Fibroblast of villous mesenchyme (primary cell): ENCODE results near the gene RALGPS1. TPM values are rescaled to one million over a fixed set of nuclear protein-coding genes. Genes with fewer than 3 reads are reported as not detected.

Source experiments
- DNase-seq: peaks from one replicate; pipeline ENCODE4 v3.0.0-alpha.2; 2010; ENCODE audit warnings: low read depth
- H3K4me3 ChIP-seq: 2 replicates; pipeline ENCODE4 v1.5.1; 2011; ENCODE audit warnings: low read depth, mild to moderate bottlenecking, low read length
- total RNA-seq: library from RNA; depleted of rRNA; stranded (reverse); fragments of >200 nt; gene quantifications from 2 replicates; pipeline ENCODE4 v1.2.3, GENCODE V29; 2012
- TF ChIP-seq, protein P1 (sequence below): IDR thresholded peaks from 2 replicates; pipeline ENCODE4 v1.5.1; 2012; ENCODE audit warnings: low read depth, mild to moderate bottlenecking, low read length; ENCODE audit not compliant: insufficient read depth

Gene RALGPS1
- total RNA-seq, 1 donor = 2.6 TPM

DNA sequence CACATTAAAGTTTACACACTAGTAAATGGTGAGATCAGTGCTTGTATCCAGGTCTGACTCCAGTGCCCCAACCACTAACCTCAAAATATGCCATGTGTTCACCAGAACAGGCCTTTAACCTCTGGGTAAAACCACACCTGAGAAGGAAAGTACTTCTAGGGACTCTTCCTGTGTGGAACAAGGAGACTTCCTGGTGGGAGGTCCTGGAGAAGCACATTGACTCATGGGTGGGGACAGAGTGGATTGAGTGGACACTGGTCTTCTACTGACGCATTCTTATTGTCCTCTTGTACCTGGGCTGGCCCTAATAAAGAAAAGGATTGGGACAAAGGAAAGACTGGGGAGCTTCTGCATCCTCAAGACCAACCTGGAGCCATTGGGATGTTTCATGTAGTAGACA lies 164.4 kb downstream of the RALGPS1 start:
- H3K4me3 ChIP-seq = no peak overlapping the region
- DNase-seq = no peak
- TF ChIP-seq, protein P1, sequence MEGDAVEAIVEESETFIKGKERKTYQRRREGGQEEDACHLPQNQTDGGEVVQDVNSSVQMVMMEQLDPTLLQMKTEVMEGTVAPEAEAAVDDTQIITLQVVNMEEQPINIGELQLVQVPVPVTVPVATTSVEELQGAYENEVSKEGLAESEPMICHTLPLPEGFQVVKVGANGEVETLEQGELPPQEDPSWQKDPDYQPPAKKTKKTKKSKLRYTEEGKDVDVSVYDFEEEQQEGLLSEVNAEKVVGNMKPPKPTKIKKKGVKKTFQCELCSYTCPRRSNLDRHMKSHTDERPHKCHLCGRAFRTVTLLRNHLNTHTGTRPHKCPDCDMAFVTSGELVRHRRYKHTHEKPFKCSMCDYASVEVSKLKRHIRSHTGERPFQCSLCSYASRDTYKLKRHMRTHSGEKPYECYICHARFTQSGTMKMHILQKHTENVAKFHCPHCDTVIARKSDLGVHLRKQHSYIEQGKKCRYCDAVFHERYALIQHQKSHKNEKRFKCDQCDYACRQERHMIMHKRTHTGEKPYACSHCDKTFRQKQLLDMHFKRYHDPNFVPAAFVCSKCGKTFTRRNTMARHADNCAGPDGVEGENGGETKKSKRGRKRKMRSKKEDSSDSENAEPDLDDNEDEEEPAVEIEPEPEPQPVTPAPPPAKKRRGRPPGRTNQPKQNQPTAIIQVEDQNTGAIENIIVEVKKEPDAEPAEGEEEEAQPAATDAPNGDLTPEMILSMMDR = no peak

DNA sequence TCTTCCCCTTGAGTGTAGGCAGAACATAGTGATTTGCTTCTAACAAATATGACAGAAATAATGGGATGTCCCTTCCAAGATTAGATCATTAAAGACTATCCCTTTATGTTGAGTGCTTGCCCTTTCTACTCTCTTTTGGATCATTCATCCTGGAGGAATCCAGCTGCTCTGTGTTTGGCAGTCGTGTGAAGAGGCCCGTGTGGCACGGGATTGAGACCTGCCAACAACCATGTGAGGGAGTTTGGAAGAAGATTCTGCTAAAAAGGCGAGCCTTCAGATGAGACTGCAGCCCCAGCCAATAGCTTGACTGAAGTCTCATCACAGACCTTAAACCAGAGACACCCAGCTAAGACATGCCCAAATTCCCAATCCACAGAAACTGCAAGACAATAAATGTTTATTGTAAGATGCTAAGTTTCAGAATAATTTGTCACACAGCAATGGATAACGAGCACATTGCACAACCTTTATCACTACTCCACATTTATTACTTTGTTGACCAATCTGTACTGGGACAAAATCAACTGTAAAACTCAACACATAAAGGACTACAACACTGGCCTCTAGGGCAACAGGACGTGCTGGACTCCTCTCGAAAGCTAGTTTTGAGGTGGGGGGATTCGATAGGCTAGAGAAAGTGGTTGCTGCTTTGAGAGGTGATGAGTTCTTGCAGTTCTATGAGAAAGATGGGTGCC lies 165.0 kb downstream of the RALGPS1 start:
- DNase-seq = peak; percentile 48
- H3K4me3 ChIP-seq = no peak overlapping the region
- TF ChIP-seq, protein P1 = no peak

DNA sequence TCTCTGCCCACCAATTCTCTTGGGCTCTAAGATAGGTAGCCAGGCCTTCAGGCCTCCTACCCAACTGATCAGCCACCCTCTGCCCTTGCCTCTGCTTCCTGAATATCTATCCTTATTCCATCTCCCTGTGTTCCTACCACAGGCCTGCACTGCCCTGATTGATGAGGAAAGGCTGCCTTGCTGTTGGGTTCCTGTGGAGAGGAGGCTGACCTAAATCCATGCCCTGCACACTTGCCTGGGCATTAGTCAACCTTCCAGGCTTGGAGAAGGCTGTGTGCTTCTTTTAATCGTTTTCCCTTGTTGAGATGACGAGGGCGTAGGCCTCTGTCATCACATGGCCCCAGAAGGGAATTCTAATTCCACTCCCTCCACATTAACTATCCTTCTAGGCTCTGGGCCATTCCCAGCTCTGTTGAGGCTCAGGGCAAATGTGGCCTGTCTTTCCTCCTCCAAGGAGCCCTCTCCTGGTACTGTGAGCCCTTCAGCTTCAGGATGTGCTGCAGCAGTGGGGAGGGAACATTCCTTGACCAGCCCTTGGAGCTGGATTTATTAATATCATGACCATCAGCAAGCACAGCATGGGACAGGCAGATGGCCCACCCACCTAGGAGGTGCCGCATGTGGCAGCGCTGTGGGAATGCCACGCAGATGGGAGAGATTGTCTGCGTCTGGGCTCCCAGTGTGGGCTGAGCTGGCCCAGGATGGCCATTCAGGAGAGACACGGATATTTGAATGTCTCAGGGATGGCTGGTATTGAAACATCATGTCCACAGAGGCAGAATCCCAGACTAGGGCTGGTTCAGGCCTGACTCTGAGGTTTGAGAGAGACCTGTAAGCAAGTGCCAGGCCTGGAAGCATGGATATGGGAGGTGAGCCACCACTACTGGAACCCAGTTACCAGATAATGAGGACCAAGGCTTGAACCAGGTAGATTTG lies 166.9 kb downstream of the RALGPS1 start:
- no peak overlapping the region for H3K4me3 ChIP-seq
- DNase-seq = no peak
- TF ChIP-seq, protein P1 = no peak

DNA sequence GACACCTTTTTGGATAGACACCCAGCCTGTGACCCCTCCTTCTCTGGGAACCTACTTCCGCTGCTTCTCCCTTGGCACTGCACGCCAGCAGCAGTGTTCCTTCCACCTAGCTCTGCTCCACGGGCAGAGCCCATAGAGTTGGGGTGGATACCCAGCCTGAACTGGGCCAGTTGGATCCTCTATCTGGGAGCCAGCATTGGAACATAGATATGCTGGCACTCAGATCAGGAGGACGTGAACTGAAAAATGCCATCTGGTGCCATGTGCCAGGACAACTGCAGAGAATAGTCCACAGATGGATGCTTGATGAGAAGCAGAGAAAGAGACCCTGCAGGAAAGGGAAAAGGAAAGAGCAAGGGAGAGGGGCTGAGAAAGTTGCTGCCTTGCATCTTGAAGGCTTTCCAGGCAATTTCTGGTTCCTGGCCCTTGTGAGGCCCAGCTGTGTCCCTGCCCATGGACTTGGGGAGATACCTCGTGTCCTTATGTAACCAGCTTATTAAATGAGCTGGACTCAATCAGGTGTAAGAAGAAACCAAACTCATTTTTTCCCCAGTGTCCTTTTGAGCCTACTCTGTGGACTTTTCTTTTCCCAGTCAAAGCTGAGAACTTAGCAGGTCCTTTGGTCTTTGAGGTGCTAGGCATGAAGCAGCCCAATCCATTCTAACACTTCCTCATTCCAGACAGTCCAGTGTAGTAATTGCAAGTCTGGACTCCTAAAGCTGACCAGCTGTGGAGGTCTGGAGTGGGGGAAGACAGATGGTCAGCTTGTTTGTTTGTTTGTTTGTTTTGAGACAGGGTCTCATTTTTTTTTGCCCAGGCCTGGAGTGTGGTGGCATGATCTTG lies 168.8 kb downstream of the RALGPS1 start:
- DNase-seq = no peak
- TF ChIP-seq, protein P1 = no peak
- no peak overlapping the region for H3K4me3 ChIP-seq

DNA sequence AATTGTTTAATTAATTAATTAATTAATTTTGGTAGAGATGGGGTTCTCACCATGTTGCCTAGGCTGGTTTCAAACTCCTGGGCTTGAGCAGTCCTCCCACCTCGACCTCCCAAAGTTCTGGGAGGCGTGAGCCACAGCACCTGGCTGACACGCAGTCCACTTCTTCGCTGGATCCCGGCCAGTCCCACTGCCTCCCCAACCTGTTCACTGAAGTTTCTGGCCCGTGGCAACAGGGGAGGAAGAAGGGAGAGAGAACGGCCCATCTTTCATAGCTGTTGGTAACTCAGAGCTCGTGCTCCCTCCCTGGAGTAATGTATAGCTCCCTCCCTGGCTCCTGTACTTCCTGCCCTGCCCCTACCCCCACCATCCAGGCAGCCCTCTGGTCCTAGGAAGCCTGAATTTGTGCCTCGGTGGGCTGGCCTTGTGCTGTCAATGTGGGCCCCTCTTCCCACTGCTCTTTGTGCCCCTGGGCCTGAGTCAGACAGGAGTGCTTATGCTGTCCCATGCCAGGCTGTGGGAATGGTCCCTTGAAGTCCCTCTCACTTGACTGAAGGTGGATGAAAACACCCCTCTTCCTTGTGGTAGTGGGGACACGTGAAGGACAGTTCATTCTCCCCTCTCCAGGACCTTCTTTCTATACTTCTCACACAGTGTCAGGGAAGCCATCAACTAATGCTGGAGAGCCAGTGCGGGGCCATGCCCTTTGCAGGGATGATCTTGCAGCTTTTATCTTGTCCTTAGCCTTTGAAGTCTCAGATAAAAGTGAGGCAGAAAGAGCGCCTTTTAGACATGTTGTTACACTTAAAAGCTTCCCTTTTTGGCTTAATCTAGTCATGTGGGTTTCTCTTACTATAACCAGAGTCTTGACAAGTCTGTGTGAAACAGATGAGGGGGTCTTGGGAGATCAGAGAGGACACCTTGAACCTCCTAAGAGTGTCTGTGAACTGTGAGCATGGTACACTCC lies 169.8 kb downstream of the RALGPS1 start:
- H3K4me3 ChIP-seq = no peak overlapping the region
- no peak for DNase-seq
- TF ChIP-seq, protein P1 = no peak
